Retinal pigment epithelial cell (primary cell): ENCODE results near the gene KRTAP9-9.
A peak's percentile ranks its signal among the peaks of the same experiment; 100 is the strongest.

Experiments used
- DNase-seq: peaks from one replicate; pipeline ENCODE4 v3.0.0-alpha.2; 2010; ENCODE audit warnings: low read depth
- H3K4me3 ChIP-seq: 2 replicates; pipeline ENCODE4 v1.5.1; 2011; ENCODE audit warnings: mild to moderate bottlenecking, low read length, control low read depth, moderate library complexity
- CTCF ChIP-seq: conservative IDR thresholded peaks from 2 replicates; pipeline ENCODE4 v1.5.1; 2011; ENCODE audit warnings: low read depth, low read length, control low read depth, inconsistent platforms

Gene KRTAP9-9

GRCh38 chr17:41278176-41278955 is 23.2 kb downstream of the KRTAP9-9 start:
- no peak overlapping the region for H3K4me3 ChIP-seq
- DNase-seq = no peak
- TF ChIP-seq CTCF = no peak

GRCh38 chr17:41284043-41284442 is 28.9 kb downstream of the KRTAP9-9 start:
- no peak overlapping the region for H3K4me3 ChIP-seq
- no peak for TF ChIP-seq CTCF
- DNase-seq = peak; percentile 7

GRCh38 chr17:41284546-41284945 is 29.4 kb downstream of the KRTAP9-9 start:
- no peak for DNase-seq
- H3K4me3 ChIP-seq = no peak overlapping the region
- TF ChIP-seq CTCF = no peak

GRCh38 chr17:41287050-41287449 is 31.9 kb downstream of the KRTAP9-9 start:
- TF ChIP-seq CTCF = no peak
- DNase-seq = no peak
- no peak overlapping the region for H3K4me3 ChIP-seq

GRCh38 chr17:41294016-41294415 is 38.8 kb downstream of the KRTAP9-9 start:
- H3K4me3 ChIP-seq = no peak overlapping the region
- no peak for TF ChIP-seq CTCF
- DNase-seq = no peak

GRCh38 chr17:41296846-41297245 is 41.7 kb downstream of the KRTAP9-9 start:
- no peak overlapping the region for H3K4me3 ChIP-seq
- TF ChIP-seq CTCF = no peak
- DNase-seq = no peak

GRCh38 chr17:41298458-41299135 is 43.4 kb downstream of the KRTAP9-9 start:
- no peak for TF ChIP-seq CTCF
- no peak overlapping the region for H3K4me3 ChIP-seq
- no peak for DNase-seq
